ENCODE data around the gene SFRP5.

Gene SFRP5

GRCh38 chr10:97734021-97734420, 37.8 kb downstream of the SFRP5 start:
- DNase-seq, result no peak

GRCh38 chr10:97733256-97733655, 38.5 kb downstream of the SFRP5 start:
- DNase-seq, result no peak

GRCh38 chr10:97732052-97732359, 39.8 kb downstream of the SFRP5 start:
- no peak for DNase-seq

- peak; percentile 78 for DNase-seq
These were observed 40.3 kb downstream of the SFRP5 start for GRCh38 chr10:97731346-97732051.

GRCh38 chr10:97729014-97729413, 42.8 kb downstream of the SFRP5 start:
- DNase-seq, result no peak

GRCh38 chr10:97726636-97727178, 45.1 kb downstream of the SFRP5 start:
- peak; percentile 11 for DNase-seq

GRCh38 chr10:97724341-97724941, 47.4 kb downstream of the SFRP5 start:
- DNase-seq, result no peak

GRCh38 chr10:97723001-97723400, 48.8 kb downstream of the SFRP5 start:
- no peak for DNase-seq

GRCh38 chr10:97721871-97722780, 49.7 kb downstream of the SFRP5 start:
- no peak for DNase-seq

- DNase-seq, result no peak
These were observed 52.2 kb downstream of the SFRP5 start for GRCh38 chr10:97719602-97720001.

GRCh38 chr10:97718659-97719142, 53.1 kb downstream of the SFRP5 start:
- DNase-seq, result peak; percentile 60

- no peak for DNase-seq
These were observed 53.6 kb downstream of the SFRP5 start for GRCh38 chr10:97718178-97718577.

GRCh38 chr10:97717627-97718026, 54.2 kb downstream of the SFRP5 start:
- DNase-seq, result no peak
